Middle frontal gyrus (tissue), 1 donor: ENCODE results near the gene PPT1.
A peak's percentile ranks its signal among the peaks of the same experiment; 100 is the strongest.

ENCODE experiments used
- DNase-seq: peaks from one replicate; pipeline ENCODE4 v3.0.0-alpha.2; 2015; ENCODE audit warnings: low spot score; ENCODE audit errors: extremely low spot score

PPT1 gene

GRCh38 chr1:40092706-40093639, 4.1 kb downstream of the PPT1 start:
- no peak for DNase-seq

GRCh38 chr1:40092241-40092640, 4.8 kb downstream of the PPT1 start:
- no peak for DNase-seq

- DNase-seq = no peak
Observed at GRCh38 chr1:40090652-40091355, 6.2 kb downstream of the PPT1 start.

- DNase-seq = peak; percentile 42
Observed at GRCh38 chr1:40084750-40085149, 12.3 kb downstream of the PPT1 start.

- no peak for DNase-seq
Observed at GRCh38 chr1:40081871-40082270, 15.2 kb downstream of the PPT1 start.

GRCh38 chr1:40079774-40080400, 17.2 kb downstream of the PPT1 start:
- DNase-seq = no peak

- DNase-seq = no peak
Observed at GRCh38 chr1:40078512-40079333, 18.3 kb downstream of the PPT1 start.

- no peak for DNase-seq
Observed at GRCh38 chr1:40076895-40077312, 20.1 kb downstream of the PPT1 start.

- DNase-seq = no peak
Observed at GRCh38 chr1:40075266-40075665, 21.8 kb downstream of the PPT1 start.

- DNase-seq = no peak
Observed at GRCh38 chr1:40073062-40073461, 24.0 kb downstream of the PPT1 start.

- no peak for DNase-seq
Observed at GRCh38 chr1:40072142-40072541, 24.9 kb downstream of the PPT1 start.

- DNase-seq = no peak
Observed at GRCh38 chr1:40067851-40068250, 29.2 kb downstream of the PPT1 start.

GRCh38 chr1:40067023-40067422, 30.0 kb downstream of the PPT1 start:
- no peak for DNase-seq

GRCh38 chr1:40064797-40065499, 32.1 kb downstream of the PPT1 start:
- DNase-seq = no peak

GRCh38 chr1:40059960-40060750, 36.9 kb downstream of the PPT1 start:
- DNase-seq = no peak

- no peak for DNase-seq
Observed at GRCh38 chr1:40059338-40059959, 37.6 kb downstream of the PPT1 start.

- DNase-seq = no peak
Observed at GRCh38 chr1:40058453-40059337, 38.4 kb downstream of the PPT1 start.

GRCh38 chr1:40058097-40058452, 39.0 kb downstream of the PPT1 start:
- no peak for DNase-seq
